K562 treated with DMSO at 1 percent for 12 hours (cell line): ENCODE data around the gene BAG1. TPM values are rescaled to one million over a fixed set of nuclear protein-coding genes. Genes with fewer than 3 reads are reported as not detected.

Source experiments
- total RNA-seq: library from RNA; unstranded; fragments of 300-600 nt; gene quantifications from 2 replicates; pipeline ENCODE4 v1.2.3, GENCODE V29; 2022; ENCODE audit not compliant: insufficient read depth

BAG1 gene
- total RNA-seq: 102 and 105 TPM in 2 replicates

GRCh38 chr9:33264473-33265177 lies at the start of gene BAG1, which contains the start of gene CHMP5:
Gene BAG1, minus strand, starts transcription at chr9:33264708.
Gene CHMP5, plus strand, starts transcription at chr9:33265049. Its CDS starts 30 bp downstream, at chr9:33265079.

DNA sequence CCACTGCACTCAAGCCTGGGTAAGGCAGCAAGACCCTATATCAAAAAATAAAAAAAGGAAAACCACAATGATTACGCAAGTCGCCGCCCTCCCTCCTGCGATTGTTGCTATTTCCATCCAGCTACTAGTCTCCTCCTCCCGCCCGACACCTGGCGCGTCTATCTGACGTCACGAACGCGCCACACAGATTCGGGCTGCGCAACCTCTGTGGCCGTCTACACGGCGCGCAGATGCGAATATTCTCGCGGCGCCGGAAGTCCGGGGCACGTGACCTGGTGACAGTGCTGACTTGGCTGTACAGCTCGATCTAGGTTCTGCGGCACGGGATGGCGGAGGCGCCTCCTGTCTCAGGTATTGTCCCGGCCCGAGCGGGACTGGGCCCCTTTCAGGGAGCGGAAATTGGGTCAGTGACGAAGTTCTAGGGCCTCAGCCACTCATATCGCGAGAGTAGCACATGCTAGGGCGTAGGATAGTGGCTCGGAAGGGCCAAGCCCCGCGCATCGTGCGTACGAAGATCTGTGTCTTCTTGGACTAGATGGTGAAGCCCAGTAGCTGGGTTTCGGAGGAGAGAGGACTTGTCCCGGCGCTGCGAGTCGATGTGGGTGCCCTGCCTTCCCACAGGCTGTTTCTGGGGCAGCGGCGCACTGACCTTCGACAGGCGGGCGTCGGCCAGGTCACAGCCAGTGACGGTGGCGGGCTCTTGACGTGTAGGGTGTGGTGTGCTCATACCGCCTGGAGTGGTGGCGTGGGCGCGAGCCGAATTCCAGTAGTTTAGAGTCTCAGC lies 25.9 kb upstream of the BAG1 start, which contains the start of gene NFX1:
NFX1 (plus strand) TSS at position 270 of the 784 bp plus-strand sequence; CDS start at position 327, 57 bp downstream.

GRCh38 chr9:33239921-33240320 lies 24.6 kb downstream of the BAG1 start, which contains the start of gene SPINK4:
Gene SPINK4, plus strand, starts transcription at chr9:33240167. Its CDS starts 42 bp downstream, at chr9:33240209.

Other genes starting within 250 kb of the BAG1 start
- 123 and 165 TPM in 2 replicates for gene DNAJA1, start 239.4 kb downstream of the BAG1 start, total RNA-seq
- 5.1 and 11.5 TPM in 2 replicates for gene SMU1, start 188.0 kb downstream of the BAG1 start, total RNA-seq
- gene B4GALT1, start 97.4 kb downstream of the BAG1 start, total RNA-seq: 13.1 and 39.9 TPM in 2 replicates
- gene SPINK4, start 24.5 kb downstream of the BAG1 start, total RNA-seq: not detected in 2 replicates
- gene CHMP5, start 341 bp upstream of the BAG1 start, total RNA-seq: 55.2 and 62.3 TPM in 2 replicates
- gene NFX1, start 25.8 kb upstream of the BAG1 start, total RNA-seq: 9.1 and 19.3 TPM in 2 replicates
- not detected in 2 replicates for gene AQP7, start 137.9 kb upstream of the BAG1 start, total RNA-seq
- 18.6 and 20.0 TPM in 2 replicates for gene AQP3, start 182.9 kb upstream of the BAG1 start, total RNA-seq
- gene NOL6, start 209.2 kb upstream of the BAG1 start, total RNA-seq: 10.1 and 14.7 TPM in 2 replicates